ENCODE measurements around the gene NOL4L.
A peak's percentile ranks its signal among the peaks of the same experiment; 100 is the strongest.

NOL4L gene

DNA sequence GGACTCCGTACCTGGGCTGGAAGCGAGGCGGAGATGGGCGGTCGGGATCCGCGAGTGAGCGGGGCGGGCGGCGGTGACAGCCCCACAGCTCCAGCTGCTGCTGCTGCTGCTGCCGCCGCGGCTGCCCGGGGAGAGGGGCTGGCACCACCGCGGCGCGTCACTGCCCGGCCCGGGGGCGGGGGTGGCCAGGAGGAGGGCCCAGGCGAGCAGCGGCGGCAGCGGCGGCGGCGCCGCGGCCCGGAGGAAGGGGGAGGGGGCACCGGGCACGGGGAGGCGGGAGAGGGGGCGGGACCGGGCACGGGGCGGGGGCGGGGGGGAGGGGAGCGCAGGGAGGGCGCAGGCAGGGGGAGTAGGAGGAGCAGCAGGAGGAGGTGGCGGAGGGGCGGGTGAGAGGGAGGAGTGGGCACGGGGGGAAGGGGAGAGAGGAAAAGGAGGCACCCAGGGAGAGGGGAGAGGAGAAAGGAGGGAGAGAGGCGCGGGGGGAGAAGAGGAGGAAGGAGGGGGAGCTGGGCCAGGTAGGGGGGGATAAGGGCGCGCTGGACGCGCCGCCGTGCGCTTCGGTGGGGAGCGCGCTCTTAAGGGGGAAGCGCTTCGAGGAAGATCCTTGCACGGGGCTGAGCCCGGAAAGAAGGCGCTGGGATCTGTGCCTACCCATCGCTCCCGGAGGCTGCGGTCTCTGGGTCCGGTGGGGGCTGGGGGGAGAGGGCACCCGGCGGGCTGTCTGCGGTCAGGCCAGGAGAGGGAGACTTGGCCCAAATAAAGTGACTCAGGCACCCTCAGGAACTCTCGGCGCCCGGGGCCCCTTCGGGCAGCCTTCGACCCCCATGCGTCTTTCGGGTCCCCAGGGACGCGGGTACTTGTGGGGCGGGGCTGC, 101.5 kb downstream of the NOL4L start:
- peak; percentile 64 for DNase-seq (ENCODE audit: low spot score)

GRCh38 chr20:32482442-32483261, 102.5 kb downstream of the NOL4L start:
- DNase-seq (ENCODE audit: low spot score), result peak; percentile 25

- DNase-seq (ENCODE audit: low spot score), result no peak
These were observed 103.0 kb downstream of the NOL4L start for GRCh38 chr20:32482143-32482441.

DNA sequence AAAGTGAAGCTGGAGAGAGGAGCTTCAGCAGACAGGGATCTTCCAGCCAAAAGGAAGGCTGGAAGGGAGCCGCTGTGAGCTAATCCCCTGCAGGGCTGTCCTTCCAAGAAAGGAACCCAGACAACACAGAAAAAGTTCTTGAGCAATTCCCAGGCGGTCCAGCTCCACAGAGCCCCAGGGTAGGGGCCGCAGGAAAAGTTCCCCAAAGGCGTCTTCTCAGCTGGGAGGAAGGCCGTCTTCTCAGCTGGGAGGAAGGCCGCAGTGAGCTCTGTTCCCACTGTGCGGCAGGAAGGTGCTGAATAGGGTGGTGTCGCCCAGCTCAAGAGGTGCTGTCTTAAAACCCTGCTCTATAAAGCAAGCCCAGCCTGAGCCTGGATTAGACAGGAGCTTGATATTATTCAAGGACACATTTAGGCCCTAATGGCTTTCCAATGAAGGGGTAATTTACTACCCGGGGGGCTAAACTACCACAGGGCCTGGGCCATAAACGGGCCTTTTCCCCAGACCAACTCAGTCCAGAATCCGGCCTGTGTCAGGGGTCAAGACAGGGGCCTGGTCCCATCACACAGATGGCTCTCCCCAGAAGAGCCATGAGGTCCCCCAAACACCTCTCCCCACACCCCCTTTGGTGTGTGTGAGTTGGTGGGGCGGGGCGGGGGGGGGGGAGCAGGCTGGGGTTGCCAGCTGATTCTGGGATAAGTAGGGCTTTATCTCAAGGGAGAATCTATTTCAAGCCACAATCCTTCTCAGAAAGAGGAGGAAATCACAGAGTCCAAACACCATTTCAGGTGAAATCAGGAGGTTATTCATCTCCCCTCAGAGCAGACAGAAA, 103.6 kb downstream of the NOL4L start:
- DNase-seq (ENCODE audit: low spot score), result no peak

- no peak for DNase-seq (ENCODE audit: low spot score)
These were observed 104.5 kb downstream of the NOL4L start for GRCh38 chr20:32480371-32481241.

GRCh38 chr20:32479697-32480171, 105.4 kb downstream of the NOL4L start:
- DNase-seq (ENCODE audit: low spot score), result no peak

GRCh38 chr20:32479012-32479411, 106.1 kb downstream of the NOL4L start:
- DNase-seq (ENCODE audit: low spot score), result no peak

DNA sequence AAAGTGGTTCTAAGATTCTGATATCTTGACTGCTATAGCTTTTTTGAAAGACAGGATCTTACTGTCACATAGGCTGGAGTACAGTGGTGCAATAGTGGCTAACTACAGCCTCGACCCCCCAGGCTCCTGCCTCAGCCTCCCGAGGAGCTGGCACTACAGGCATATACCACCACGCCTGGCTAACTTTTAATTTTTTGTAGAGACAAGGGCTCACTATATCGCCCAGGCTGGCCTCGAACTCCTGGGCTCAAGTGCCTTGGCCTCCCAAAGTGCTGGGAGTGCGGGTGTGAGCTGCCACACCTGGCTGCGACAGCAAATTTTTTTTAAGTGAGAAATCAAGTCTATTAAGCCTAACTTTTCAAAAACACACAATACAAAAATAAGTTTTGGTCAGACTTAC, 106.6 kb downstream of the NOL4L start:
- DNase-seq (ENCODE audit: low spot score), result no peak

- DNase-seq (ENCODE audit: low spot score), result no peak
These were observed 107.3 kb downstream of the NOL4L start for GRCh38 chr20:32477594-32478512.

- no peak for DNase-seq (ENCODE audit: low spot score)
These were observed 108.2 kb downstream of the NOL4L start for GRCh38 chr20:32476684-32477593.

DNA sequence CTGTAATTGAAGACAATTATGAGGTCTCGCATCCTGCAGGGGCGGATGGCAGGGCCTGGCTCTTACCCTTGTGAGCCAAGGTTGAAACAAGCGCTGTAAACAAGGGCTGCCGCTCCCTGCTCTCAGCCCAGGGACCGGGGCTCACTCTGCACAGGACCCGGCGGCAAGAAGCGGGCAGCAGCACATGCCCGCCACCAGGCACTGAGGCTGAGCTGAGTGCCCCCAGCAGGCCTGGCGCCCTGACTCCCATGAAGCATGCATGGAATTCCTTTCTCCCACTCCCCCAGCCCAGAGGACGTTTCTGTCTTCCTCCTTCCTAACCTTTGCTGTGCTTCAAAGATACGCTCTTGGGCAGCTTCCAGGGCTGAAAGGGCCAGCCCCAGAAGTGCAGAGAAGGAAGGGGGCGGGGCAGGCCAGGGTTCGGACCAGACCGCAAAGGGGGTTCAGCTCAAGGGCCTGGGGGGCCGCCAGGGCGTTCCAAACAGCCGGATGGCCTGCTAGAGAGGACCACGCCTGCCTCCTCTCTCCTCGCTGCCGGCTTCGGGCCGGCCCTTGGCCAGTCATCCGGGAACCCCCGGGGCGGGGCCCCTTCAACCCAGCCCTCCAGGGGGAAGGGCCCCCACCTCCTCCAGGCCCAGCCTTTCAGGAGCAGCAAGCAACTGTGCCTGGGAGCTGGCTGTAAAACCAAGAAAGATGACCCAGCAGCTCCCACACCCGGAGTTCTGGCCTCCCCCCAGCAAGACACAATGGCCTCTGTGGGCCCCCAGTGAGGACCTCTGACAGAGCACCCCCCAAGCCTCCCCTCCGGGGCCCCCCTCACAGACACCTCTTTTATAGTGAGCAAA, 109.9 kb downstream of the NOL4L start:
- no peak for DNase-seq (ENCODE audit: low spot score)

GRCh38 chr20:32474717-32474966, 110.5 kb downstream of the NOL4L start:
- DNase-seq (ENCODE audit: low spot score), result no peak

DNA sequence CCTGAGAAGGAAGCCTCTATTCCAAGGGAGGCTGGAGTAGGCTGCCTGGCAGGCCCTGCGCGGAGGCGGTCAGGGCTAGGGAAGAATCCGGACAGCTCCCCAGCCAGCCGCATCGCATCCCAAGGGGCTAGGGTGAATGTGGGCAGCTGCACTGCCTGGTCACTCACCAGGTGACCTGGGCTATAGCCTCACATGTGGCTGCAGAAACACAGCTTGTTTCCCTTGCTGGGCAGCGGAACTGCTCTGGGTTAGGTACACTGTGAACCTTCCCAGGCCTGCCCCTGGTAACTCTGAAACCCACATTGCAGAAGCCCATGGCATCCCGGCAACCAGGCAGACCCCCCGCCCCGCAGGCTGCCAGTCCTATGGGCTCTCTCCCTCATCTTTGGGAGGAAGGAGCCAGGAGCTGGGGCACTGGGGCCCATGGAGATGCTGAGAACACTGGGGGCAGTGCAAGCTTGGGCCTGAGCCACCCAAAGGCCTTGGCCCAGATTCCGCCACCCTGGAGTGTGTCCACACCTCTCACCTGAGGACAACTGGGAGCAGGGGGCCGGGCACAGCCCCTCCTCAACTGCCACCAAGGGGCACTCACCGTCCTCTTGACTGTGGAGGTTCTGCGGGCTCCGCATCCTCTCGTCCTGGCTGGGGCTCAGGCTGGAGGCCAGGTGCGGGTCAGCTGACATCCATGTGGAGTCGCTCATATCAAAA, 111.0 kb downstream of the NOL4L start:
- DNase-seq (ENCODE audit: low spot score), result no peak

GRCh38 chr20:32473231-32474008, 111.7 kb downstream of the NOL4L start:
- no peak for DNase-seq (ENCODE audit: low spot score)

DNA sequence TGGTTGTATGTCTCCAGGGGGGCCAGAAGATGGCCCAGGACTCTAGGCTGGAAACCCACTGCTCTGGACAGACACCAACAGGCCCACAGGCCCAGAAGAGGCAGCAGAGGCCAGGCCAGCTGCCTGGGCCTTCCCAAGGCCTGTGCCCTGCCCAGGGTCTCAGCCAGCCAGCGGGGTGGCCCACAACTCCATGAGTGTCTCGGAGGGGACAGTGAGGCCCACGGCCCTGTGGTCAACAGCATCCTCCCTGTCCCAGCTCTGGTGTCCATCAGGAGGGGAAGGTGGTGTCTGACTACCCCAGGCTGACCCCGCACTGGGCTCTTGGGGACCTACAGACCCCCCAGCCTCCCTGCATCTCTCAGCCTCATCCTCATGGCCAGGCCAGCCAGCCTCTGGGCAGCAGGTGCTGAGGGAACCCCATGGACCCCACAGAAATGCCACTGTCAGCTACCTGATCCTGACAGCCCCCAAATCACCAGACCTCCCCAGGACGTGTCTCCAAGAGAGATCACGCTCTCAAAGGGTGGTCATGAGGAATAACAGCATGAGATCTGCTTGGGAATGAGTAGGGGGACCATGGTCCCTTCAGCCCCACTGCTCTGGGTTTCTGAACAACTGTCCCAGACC, 112.4 kb downstream of the NOL4L start:
- no peak for DNase-seq (ENCODE audit: low spot score)

DNA sequence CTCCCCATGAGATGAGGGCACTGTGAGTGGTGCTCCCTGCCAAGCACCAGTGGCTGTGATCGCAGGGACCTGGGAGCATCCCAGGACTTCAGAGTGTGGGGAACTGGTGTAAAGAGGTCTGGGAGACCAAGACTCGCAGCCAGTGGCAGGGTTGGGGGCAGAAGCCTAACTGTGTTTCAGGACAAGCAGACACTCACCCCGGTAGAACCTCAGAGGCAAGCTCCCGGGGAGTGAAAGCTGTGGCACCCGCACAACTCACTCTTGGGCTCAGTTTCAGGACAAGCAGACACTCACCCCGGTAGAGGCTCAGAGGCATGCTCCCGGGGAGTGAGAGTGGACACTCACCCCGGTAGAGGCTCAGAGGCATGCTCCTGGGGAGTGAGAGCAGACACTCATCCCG, 114.2 kb downstream of the NOL4L start:
- no peak for DNase-seq (ENCODE audit: low spot score)
